Pancreas (tissue), 10 donors: ENCODE results near the gene GAN. TPM values are rescaled to one million over a fixed set of nuclear protein-coding genes. Genes with fewer than 3 reads are reported as not detected.

ENCODE experiments used
- ATAC-seq, 4 donors: fragments of 200-7000 bp; cut with Tn5 transposase; one replicate each; pipeline versions ENCODE4 v1.8.0 to v1.9.1; 2020; ENCODE audit warnings: mild to moderate bottlenecking in 4 of 4, moderate library complexity in 4 of 4
- DNase-seq, 6 donors: peaks; one replicate each; pipeline ENCODE4 v3.0.0-alpha.2; 2020
- FAIRE-seq: peaks from 2 replicates; lab custom pipeline; 2012; peaks lifted over from hg19 to GRCh38; lab: Jason Lieb, UNC
- H3K27ac ChIP-seq, 4 donors: fragments of 200-600 bp; sonication (generic); 1 replicate in 3 of 4; 2 replicates in 1 of 4; pipeline versions ENCODE4 v1.5.0 to v1.8.0; 2020
- H3K27me3 ChIP-seq, 4 donors: fragments of 200-600 bp; one replicate each; pipeline ENCODE4 v1.8.0; 2021
- H3K36me3 ChIP-seq, 3 donors: fragments of 200-600 bp; sonication (generic) in 1 of 3; one replicate each; pipeline versions ENCODE4 v1.5.0 to v1.8.0; 2020 to 2021
- H3K4me1 ChIP-seq, 3 donors: fragments of 200-600 bp; one replicate each; pipeline ENCODE4 v1.8.0; 2021
- H3K4me3 ChIP-seq, 4 donors: fragments of 200-600 bp; sonication (generic) in 2 of 4; one replicate each; pipeline versions ENCODE4 v1.5.0 to v1.8.0; 2020 to 2021
- H3K9me3 ChIP-seq, 4 donors: fragments of 200-600 bp; one replicate each; pipeline ENCODE4 v1.8.0; 2021
- CTCF ChIP-seq, 4 donors: fragments of 200-600 bp; sonication (generic) in 3 of 4; IDR thresholded peaks; one replicate each; pipeline versions ENCODE4 v1.5.0 to v1.8.0; 2021; ENCODE audit warnings: antibody characterized with exemption in 4 of 4
- WGBS, 2 donors: extraction: QIAGEN DNeasy Blood & Tissue Kit; methylation state at CpG; one replicate each; pipeline ENCODE4 v1.1.7; 2013; 5-methylcytosine and 5-hydroxymethylcytosine counted together
- intact Hi-C, 3 donors: fragments of 100-400 bp; cut with DNase I; formaldehyde crosslinking; loops; one replicate each; pipeline versions ENCODE4 v1.11.1 to v1.14.2; 2022
- polyA plus RNA-seq, 2 donors: library from polyadenylated mRNA; stranded (reverse); fragments of 200-250 nt; gene quantifications; one replicate each; pipeline ENCODE4 v1.2.3, GENCODE V29; 2013
- total RNA-seq, 6 donors: library from RNA; stranded (reverse); fragmentation: NEBNext Ultra II Directional in 4 of 6; extraction: Animal tissue kit (Norgen Biotek cat#: 25700) in 4 of 6; gene quantifications; one replicate each; pipeline versions ENCODE4 v1.2.1 to v1.2.4, GENCODE V29; 2021 to 2023
- donor health status: healthy with polysubstance abuse.
- donor health status: DM: no; HTN: no; CAD: no; lungs with moderate emphysema.
- donor health status: DM: no; HTN: no; CAD: no.
- donor health status: control.
- donor health status: control.
- donor health status: Bipolar disorder and iron deficiency.
- donor health status: DM: yes; HTN: yes; CAD: no.
- donor health status: DM: no; HTN: no; CAD: no.
- donor health status: DM: no; HTN: no; CAD: no.
- donor health status: DM: yes; HTN: yes; CAD: no.

GAN gene
- total and polyA plus RNA-seq, 8 donors: 0.68 to 4.8 (median 3.8) TPM

GRCh38 chr16:81378049-81378448 is 63.3 kb downstream of the GAN start:
- H3K27ac ChIP-seq: no peak overlapping the region
- no peaks in the 10 kb centered on the region for H3K9me3 ChIP-seq
- TF ChIP-seq CTCF (IDR thresholded peaks at IDR 0.05): no peak
- H3K4me1 ChIP-seq: no peaks in the 10 kb centered on the region
- WGBS, 2 donors: 95 to 96% methylated on average over 4 of the region's 4 CpGs
- DNase-seq (no peak), FAIRE-seq (no peak), ATAC-seq (no peak)
- intact Hi-C loops: no loop called here
- peaks cover 0 to 15% (median 0%) of the 10 kb centered on the region in 3 donors for H3K36me3 ChIP-seq
- no peak overlapping the region for H3K4me3 ChIP-seq
- no peaks in the 10 kb centered on the region for H3K27me3 ChIP-seq

GRCh38 chr16:81380932-81381331 is 66.2 kb downstream of the GAN start:
- ATAC-seq (no peak), FAIRE-seq (no peak), DNase-seq (no peak)
- Histone ChIP-seq H3K4me3 (no peak overlapping the region), H3K36me3 (peaks cover 0 to 15% (median 0%) of the 10 kb centered on the region in 3 donors), H3K27ac (no peak overlapping the region), H3K9me3 (no peaks in the 10 kb centered on the region), H3K4me1 (no peaks in the 10 kb centered on the region), H3K27me3 (no peaks in the 10 kb centered on the region)
- intact Hi-C loops: no loop called here
- 89 to 96% methylated on average over 3 of the region's 3 CpGs for WGBS, 2 donors
- TF ChIP-seq CTCF (IDR thresholded peaks at IDR 0.05): no peak

- no peaks in the 10 kb centered on the region for H3K4me1 ChIP-seq
- DNase-seq (no peak), FAIRE-seq (no peak)
Observed at GRCh38 chr16:81384006-81384405, 69.2 kb downstream of the GAN start.

GRCh38 chr16:81385031-81385756 is 70.4 kb downstream of the GAN start:
- Histone ChIP-seq H3K27ac (no peak overlapping the region), H3K4me1 (no peaks in the 10 kb centered on the region), H3K4me3 (no peak overlapping the region), H3K36me3 (no peaks in the 10 kb centered on the region), H3K27me3 (no peaks in the 10 kb centered on the region), H3K9me3 (no peaks in the 10 kb centered on the region)
- ATAC-seq (no peak), FAIRE-seq (no peak), DNase-seq (no peak)
- no peak for TF ChIP-seq CTCF (IDR thresholded peaks at IDR 0.05)
- WGBS, 2 donors: 88 to 90% methylated on average over 4 of the region's 4 CpGs
- intact Hi-C loops: no loop called here

More at GRCh38 chr16:81384006-81384405, 69.2 kb downstream of the GAN start:
- H3K36me3 ChIP-seq: no peaks in the 10 kb centered on the region
- intact Hi-C loops: no loop called here
- ATAC-seq: no peak
- no peak overlapping the region for H3K4me3 ChIP-seq
- H3K27me3 ChIP-seq: no peaks in the 10 kb centered on the region
- TF ChIP-seq CTCF (IDR thresholded peaks at IDR 0.05): no peak
- no peak overlapping the region for H3K27ac ChIP-seq
- no peaks in the 10 kb centered on the region for H3K9me3 ChIP-seq

GRCh38 chr16:81388357-81388756 is 73.6 kb downstream of the GAN start:
- no peaks in the 10 kb centered on the region for H3K9me3 ChIP-seq
- WGBS, 2 donors: 95 to 97% methylated on average over 14 of the region's 14 CpGs
- H3K36me3 ChIP-seq: no peaks in the 10 kb centered on the region
- no peak overlapping the region for H3K27ac ChIP-seq
- no peaks in the 10 kb centered on the region for H3K27me3 ChIP-seq
- intact Hi-C loops: no loop called here
- ATAC-seq (no peak), FAIRE-seq (no peak), DNase-seq (no peak)
- H3K4me3 ChIP-seq: no peak overlapping the region
- H3K4me1 ChIP-seq: no peaks in the 10 kb centered on the region
- TF ChIP-seq CTCF (IDR thresholded peaks at IDR 0.05): no peak
